Neural progenitor cell (in vitro differentiated cells): Measurements from ENCODE around the gene MINDY4.

ENCODE experiments used
- EZH2phosphoT487 ChIP-seq: fragments of 200-600 bp; sonication (generic); IDR thresholded peaks from 2 replicates; pipeline ENCODE4 v1.6.1; 2017; ENCODE audit warnings: antibody characterized with exemption
- TF ChIP-seq, protein P1 (sequence below): fragments of 200-600 bp; sonication (generic); IDR thresholded peaks from 2 replicates; pipeline ENCODE4 v1.5.1; 2017; ENCODE audit warnings: antibody characterized with exemption, mild to moderate bottlenecking

DNA sequence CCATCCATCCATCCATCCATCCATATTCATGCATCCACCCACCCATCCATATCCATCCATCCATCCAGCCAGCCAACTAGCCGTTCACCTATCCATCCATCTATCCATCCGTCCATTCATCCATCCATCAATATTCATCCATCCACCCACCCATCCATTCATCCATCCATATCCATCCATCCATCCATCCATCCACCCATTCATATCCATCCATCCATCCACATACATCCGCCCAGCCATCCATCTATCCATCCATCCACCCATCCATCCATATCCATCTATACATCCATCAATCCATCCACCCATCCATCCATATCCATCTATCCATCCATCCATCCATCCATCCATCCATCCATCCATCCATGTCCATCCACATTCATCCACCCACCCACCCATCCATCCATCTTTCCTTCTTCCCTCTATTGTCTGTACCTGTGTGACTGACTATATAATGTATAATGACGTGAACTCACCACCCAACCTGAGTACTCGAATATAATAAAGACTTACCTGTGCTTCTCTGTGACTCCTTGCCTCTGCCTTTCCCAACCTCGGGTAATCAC is 16.8 kb upstream of the MINDY4 start:
- TF ChIP-seq, protein P1, sequence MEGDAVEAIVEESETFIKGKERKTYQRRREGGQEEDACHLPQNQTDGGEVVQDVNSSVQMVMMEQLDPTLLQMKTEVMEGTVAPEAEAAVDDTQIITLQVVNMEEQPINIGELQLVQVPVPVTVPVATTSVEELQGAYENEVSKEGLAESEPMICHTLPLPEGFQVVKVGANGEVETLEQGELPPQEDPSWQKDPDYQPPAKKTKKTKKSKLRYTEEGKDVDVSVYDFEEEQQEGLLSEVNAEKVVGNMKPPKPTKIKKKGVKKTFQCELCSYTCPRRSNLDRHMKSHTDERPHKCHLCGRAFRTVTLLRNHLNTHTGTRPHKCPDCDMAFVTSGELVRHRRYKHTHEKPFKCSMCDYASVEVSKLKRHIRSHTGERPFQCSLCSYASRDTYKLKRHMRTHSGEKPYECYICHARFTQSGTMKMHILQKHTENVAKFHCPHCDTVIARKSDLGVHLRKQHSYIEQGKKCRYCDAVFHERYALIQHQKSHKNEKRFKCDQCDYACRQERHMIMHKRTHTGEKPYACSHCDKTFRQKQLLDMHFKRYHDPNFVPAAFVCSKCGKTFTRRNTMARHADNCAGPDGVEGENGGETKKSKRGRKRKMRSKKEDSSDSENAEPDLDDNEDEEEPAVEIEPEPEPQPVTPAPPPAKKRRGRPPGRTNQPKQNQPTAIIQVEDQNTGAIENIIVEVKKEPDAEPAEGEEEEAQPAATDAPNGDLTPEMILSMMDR = no peak
- no peak for TF ChIP-seq EZH2phosphoT487
